GM19240 (cell line): ENCODE results near the gene NUDT2.

ENCODE experiments used
- DNase-seq: peaks from one replicate; pipeline ENCODE4 v3.0.0; 2011; ENCODE audit warnings: low spot score; ENCODE audit not compliant: insufficient read length

Gene NUDT2

GRCh38 chr9:34370335-34370969 is 41.1 kb downstream of the NUDT2 start:
- DNase-seq = no peak

GRCh38 chr9:34370970-34371880 is 41.9 kb downstream of the NUDT2 start:
- DNase-seq = no peak

- no peak for DNase-seq
Observed at GRCh38 chr9:34371886-34372466, 42.6 kb downstream of the NUDT2 start.

- no peak for DNase-seq
Observed at GRCh38 chr9:34372467-34373011, 43.2 kb downstream of the NUDT2 start.

GRCh38 chr9:34373749-34374148 is 44.4 kb downstream of the NUDT2 start:
- DNase-seq = no peak

- no peak for DNase-seq
Observed at GRCh38 chr9:34374339-34374738, 45.0 kb downstream of the NUDT2 start.

- DNase-seq = no peak
Observed at GRCh38 chr9:34374905-34375552, 45.7 kb downstream of the NUDT2 start.

GRCh38 chr9:34375901-34376595 is 46.7 kb downstream of the NUDT2 start:
- peak; percentile 67 for DNase-seq

- DNase-seq = peak; percentile 98
Observed at GRCh38 chr9:34376596-34377403, 47.4 kb downstream of the NUDT2 start, which contains the start of gene MYORG. MYORG (minus strand) TSS chr9:34376898; CDS start chr9:34372943, 3,955 bp downstream.

- DNase-seq = no peak
Observed at GRCh38 chr9:34377404-34377746, 48.0 kb downstream of the NUDT2 start.

GRCh38 chr9:34378376-34379060 is 49.1 kb downstream of the NUDT2 start:
- no peak for DNase-seq

GRCh38 chr9:34379334-34380033 is 50.1 kb downstream of the NUDT2 start:
- DNase-seq = peak; percentile 77

GRCh38 chr9:34380034-34380510 is 50.7 kb downstream of the NUDT2 start:
- DNase-seq = no peak

GRCh38 chr9:34380511-34381315 is 51.3 kb downstream of the NUDT2 start:
- peak; percentile 75 for DNase-seq

- DNase-seq = no peak
Observed at GRCh38 chr9:34381323-34381722, 52.0 kb downstream of the NUDT2 start.

GRCh38 chr9:34382054-34382453 is 52.7 kb downstream of the NUDT2 start:
- no peak for DNase-seq

- DNase-seq = no peak
Observed at GRCh38 chr9:34382879-34383278, 53.5 kb downstream of the NUDT2 start.

GRCh38 chr9:34383904-34384303 is 54.5 kb downstream of the NUDT2 start:
- no peak for DNase-seq
